HG03135 (cell line): ENCODE results near the gene SMTNL1.
A peak's percentile ranks its signal among the peaks of the same experiment; 100 is the strongest.
"Not testable (repeated sequence)": the region's sequence is repeated elsewhere in the genome, so short reads cannot be mapped to it uniquely, and the experiment has no call there.

Experiments used
- ATAC-seq: cut with Tn5 transposase; IDR thresholded peaks from one replicate; pipeline ENCODE4 v1.9.1; 2021; ENCODE audit warnings: mild to moderate bottlenecking, moderate library complexity; ENCODE audit not compliant: unreplicated experiment

SMTNL1 gene

GRCh38 chr11:57508341-57509170 lies 28.8 kb upstream of the SMTNL1 start:
- ATAC-seq = no peak

- ATAC-seq = no peak
Observed at GRCh38 chr11:57511741-57512430, 25.5 kb upstream of the SMTNL1 start.

- no peak for ATAC-seq
Observed at GRCh38 chr11:57512646-57513451, 24.5 kb upstream of the SMTNL1 start.

GRCh38 chr11:57513452-57513795 lies 24.0 kb upstream of the SMTNL1 start:
- ATAC-seq = no peak

GRCh38 chr11:57513911-57514537 lies 23.4 kb upstream of the SMTNL1 start:
- ATAC-seq = peak; percentile 37

- peak; percentile 53 for ATAC-seq
Observed at GRCh38 chr11:57514538-57515331, 22.7 kb upstream of the SMTNL1 start.

- peak; percentile 35 for ATAC-seq
Observed at GRCh38 chr11:57515332-57516060, 21.9 kb upstream of the SMTNL1 start, which contains the start of gene SLC43A1. SLC43A1 (minus strand) TSS chr11:57515702; CDS start chr11:57514111, 1,591 bp downstream.

GRCh38 chr11:57516061-57516443 lies 21.3 kb upstream of the SMTNL1 start:
- ATAC-seq = no peak

GRCh38 chr11:57521116-57521515 lies 16.3 kb upstream of the SMTNL1 start:
- no peak for ATAC-seq

- no peak for ATAC-seq
Observed at GRCh38 chr11:57523419-57523818, 14.0 kb upstream of the SMTNL1 start.

- no peak for ATAC-seq
Observed at GRCh38 chr11:57527056-57527631, 10.3 kb upstream of the SMTNL1 start.

- ATAC-seq = no peak
Observed at GRCh38 chr11:57529012-57529411, 8.4 kb upstream of the SMTNL1 start.

GRCh38 chr11:57530215-57530595 lies 7.2 kb upstream of the SMTNL1 start:
- no peak for ATAC-seq

GRCh38 chr11:57530596-57531507 lies 6.5 kb upstream of the SMTNL1 start, which contains the start of gene TIMM10:
TIMM10 (minus strand) TSS chr11:57530754; CDS start chr11:57530189, 565 bp downstream.
- ATAC-seq = peak; percentile 97

GRCh38 chr11:57534449-57534848 lies 2.9 kb upstream of the SMTNL1 start:
- not testable (repeated sequence) for ATAC-seq

- ATAC-seq = no peak
Observed at GRCh38 chr11:57539342-57539741, 1.9 kb downstream of the SMTNL1 start.

- ATAC-seq = no peak
Observed at GRCh38 chr11:57541169-57541568, 3.8 kb downstream of the SMTNL1 start.

GRCh38 chr11:57542582-57542981 lies 5.2 kb downstream of the SMTNL1 start:
- ATAC-seq = no peak
